Peyer's patch (tissue), 4 donors: Measurements from ENCODE around the gene ZCCHC14.

Source experiments
- CTCF ChIP-seq, 6 experiments: fragments of 450-650 bp in 4 of 6; fragments of 200-600 bp in 2 of 6; sonication (generic) in 1 of 6; IDR thresholded peaks; one replicate each; pipeline ENCODE4 v1.5.1; 2017 to 2019; ENCODE audit warnings: antibody characterized with exemption in 6 of 6, mild to moderate bottlenecking in 3 of 6, moderate library complexity in 1 of 6
- POLR2A ChIP-seq, 2 donors: fragments of 450-650 bp; IDR thresholded peaks; one replicate each; pipeline ENCODE4 v1.5.1; 2017; ENCODE audit warnings: antibody characterized with exemption in 2 of 2, mild to moderate bottlenecking in 2 of 2, moderate library complexity in 2 of 2

- TF ChIP-seq CTCF (IDR thresholded peaks at IDR 0.05): no peak
- TF ChIP-seq POLR2A (IDR thresholded peaks at IDR 0.05): no peak
Observed at GRCh38 chr16:87418644-87419043, 74.2 kb downstream of the ZCCHC14 start.
